Naive thymus-derived CD4-positive, alpha-beta T cell (primary cell): ENCODE data around the gene FRRS1L. TPM values are rescaled to one million over a fixed set of nuclear protein-coding genes. Genes with fewer than 3 reads are reported as not detected.

ENCODE experiments used
- ATAC-seq: fragments of 150-1000 bp; cut with Tn5 transposase; 2 replicates; pipeline ENCODE4 v1.10.0; 2021; ENCODE audit warnings: mild to moderate bottlenecking, moderate library complexity
- CTCF ChIA-PET: fragments of 350-600 bp; sonication (Branson Sonifier 250); formaldehyde crosslinking; loops from one replicate; lab custom pipeline; 2021; ENCODE audit warnings: antibody characterized with exemption; lab: Charles Lee
- POLR2A ChIA-PET: fragments of 350-600 bp; sonication (Branson Sonifier 250); formaldehyde crosslinking; loops from one replicate; lab custom pipeline; 2021; ENCODE audit warnings: antibody characterized with exemption, inconsistent platforms; lab: Charles Lee
- DNase-seq, 9 donors: peaks; one replicate each; pipeline versions ENCODE4 v3.0.0 to v3.0.0-alpha.2; 2020 to 2022; ENCODE audit warnings: mixed read lengths in 1 of 9
- H3K27ac ChIP-seq: one replicate; pipeline ENCODE4 v1.7.0; 2013; ENCODE audit warnings: mild to moderate bottlenecking, low read depth, low read length, moderate library complexity
- H3K27me3 ChIP-seq, 2 donors: one replicate each; pipeline ENCODE4 v1.7.0; 2013; ENCODE audit warnings: low read length in 2 of 2, mild to moderate bottlenecking in 2 of 2, moderate library complexity in 2 of 2; ENCODE audit not compliant: control insufficient read depth in 2 of 2, insufficient read depth in 2 of 2
- H3K36me3 ChIP-seq, 3 experiments: 1 replicate in 2 of 3; 2 replicates in 1 of 3; pipeline ENCODE4 v1.7.0; 2013; ENCODE audit warnings: low read length in 3 of 3, mild to moderate bottlenecking in 3 of 3, moderate library complexity in 1 of 3; ENCODE audit not compliant: insufficient read depth in 3 of 3, control insufficient read depth in 2 of 3
- H3K4me1 ChIP-seq, 2 donors: one replicate each; pipeline ENCODE4 v1.7.0; 2013; ENCODE audit warnings: low read length in 2 of 2, mild to moderate bottlenecking in 2 of 2, moderate library complexity in 1 of 2; ENCODE audit not compliant: control insufficient read depth in 2 of 2, insufficient read depth in 2 of 2
- H3K4me3 ChIP-seq: 2 replicates; pipeline ENCODE4 v1.7.0; 2013; ENCODE audit warnings: mild to moderate bottlenecking, low read length
- H3K9me3 ChIP-seq, 3 experiments: 1 replicate in 2 of 3; 2 replicates in 1 of 3; pipeline ENCODE4 v1.7.0; 2013; ENCODE audit warnings: low read length in 3 of 3; ENCODE audit not compliant: control insufficient read depth in 2 of 3
- H3K27ac Mint-ChIP-seq, 9 donors: one replicate each; pipeline ENCODE4 v1.8.0; 2020 to 2022; ENCODE audit warnings: mixed read lengths in 9 of 9, mild to moderate bottlenecking in 8 of 9, moderate library complexity in 5 of 9, inconsistent platforms in 2 of 9
- H3K27me3 Mint-ChIP-seq, 5 donors: one replicate each; pipeline ENCODE4 v1.8.0; 2021 to 2022; ENCODE audit warnings: mixed read lengths in 5 of 5, mild to moderate bottlenecking in 1 of 5
- H3K36me3 Mint-ChIP-seq, 5 donors: one replicate each; pipeline ENCODE4 v1.8.0; 2020 to 2022; ENCODE audit warnings: mixed read lengths in 5 of 5, mild to moderate bottlenecking in 3 of 5, inconsistent platforms in 1 of 5
- H3K4me1 Mint-ChIP-seq, 7 donors: one replicate each; pipeline ENCODE4 v1.8.0; 2020 to 2022; ENCODE audit warnings: mixed read lengths in 7 of 7, mild to moderate bottlenecking in 3 of 7, inconsistent platforms in 1 of 7
- H3K4me3 Mint-ChIP-seq, 10 donors: one replicate each; pipeline ENCODE4 v1.8.0; 2020 to 2022; ENCODE audit warnings: mild to moderate bottlenecking in 10 of 10, mixed read lengths in 10 of 10, moderate library complexity in 6 of 10, inconsistent platforms in 2 of 10
- H3K9me3 Mint-ChIP-seq, 11 donors: one replicate each; pipeline ENCODE4 v1.8.0; 2020 to 2022; ENCODE audit warnings: mixed read lengths in 11 of 11, mild to moderate bottlenecking in 4 of 11, inconsistent platforms in 1 of 11, moderate library complexity in 1 of 11
- intact Hi-C, 2 donors: fragments of 100-400 bp; cut with micrococcal nuclease; formaldehyde crosslinking; loops; one replicate each; pipeline ENCODE4 v1.15.1; 2023
- polyA plus RNA-seq, 2 donors: library from polyadenylated mRNA; unstranded; fragments of 300-500 nt; fragmentation: Illumina TruSeq; gene quantifications; one replicate each; pipeline ENCODE4 v1.2.3, GENCODE V29; 2021
- total RNA-seq, 6 experiments: library from RNA in 5 of 6; stranded (reverse) in 5 of 6; gene quantifications; 1 replicate in 5 of 6; 2 replicates in 1 of 6; pipeline ENCODE4 v1.2.3 and lab custom pipeline; 2021 to 2026

The FRRS1L gene
- total and polyA plus RNA-seq, 7 experiments from 2014 or later: not detected

GRCh38 chr9:109179801-109180523, 12.9 kb upstream of the FRRS1L start:
- no peaks in the 10 kb centered on the region for H3K9me3 ChIP-seq
- Mint-ChIP-seq H3K36me3 (no peaks in the 10 kb centered on the region), H3K4me1 (peaks cover 0 to 25% (median 20%) of the 10 kb centered on the region in 7 donors), H3K9me3 (peaks cover 0 to 2% (median 0%) of the 10 kb centered on the region in 11 donors), H3K4me3 (no peak overlapping the region), H3K27me3 (peaks cover 0 to 26% (median 0%) of the 10 kb centered on the region in 5 donors), H3K27ac (peak overlapping the region in 5 of 9 donors; percentile 7 to 76 (median 59))
- H3K4me3 ChIP-seq: no peak overlapping the region
- intact Hi-C loops: loop anchor here (2.0 to 5.0 kb wide), 5 partner anchors 63 to 168 kb away; partner anchors contain the start of genes CTNNAL1 (in 2 of the 2), EPB41L4B (in 1 of the 2) and TMEM245 (in 1 of the 2)
- ChIA-PET POLR2A (interaction anchor here (0.7 kb wide), 1 partner anchor 8 kb away, joined by 3 read pairs; no protein-coding TSS in a partner anchor), CTCF (no interaction called here)
- H3K27me3 ChIP-seq: no peaks in the 10 kb centered on the region
- H3K4me1 ChIP-seq: no peaks in the 10 kb centered on the region
- no peaks in the 10 kb centered on the region for H3K36me3 ChIP-seq
- H3K27ac ChIP-seq: no peak overlapping the region
- no peak for DNase-seq
- no peak for ATAC-seq

GRCh38 chr9:109176963-109177362, 9.9 kb upstream of the FRRS1L start:
- no peaks in the 10 kb centered on the region for H3K36me3 ChIP-seq
- H3K36me3 Mint-ChIP-seq: no peaks in the 10 kb centered on the region
- POLR2A ChIA-PET: no interaction called here
- H3K4me1 ChIP-seq: no peaks in the 10 kb centered on the region
- H3K27me3 ChIP-seq: no peaks in the 10 kb centered on the region
- DNase-seq (no peak), ATAC-seq (no peak)
- intact Hi-C loops: no loop called here
- CTCF ChIA-PET: no interaction called here
- H3K4me3 ChIP-seq: no peak overlapping the region
- no peak overlapping the region for H3K4me3 Mint-ChIP-seq
- H3K9me3 ChIP-seq: no peaks in the 10 kb centered on the region
- H3K27ac Mint-ChIP-seq: no peak overlapping the region
- H3K27ac ChIP-seq: no peak overlapping the region
- peaks cover 0 to 24% (median 16%) of the 10 kb centered on the region in 7 donors for H3K4me1 Mint-ChIP-seq
- peaks cover 0 to 29% (median 2%) of the 10 kb centered on the region in 5 donors for H3K27me3 Mint-ChIP-seq
- no peaks in the 10 kb centered on the region for H3K9me3 Mint-ChIP-seq

- Mint-ChIP-seq H3K36me3 (no peaks in the 10 kb centered on the region), H3K4me1 (peaks cover 0 to 20% (median 11%) of the 10 kb centered on the region in 7 donors), H3K9me3 (no peaks in the 10 kb centered on the region), H3K27ac (no peak overlapping the region), H3K4me3 (no peak overlapping the region), H3K27me3 (peaks cover 0 to 29% (median 5%) of the 10 kb centered on the region in 5 donors)
- H3K4me3 ChIP-seq: no peak overlapping the region
- intact Hi-C loops: no loop called here
- H3K27ac ChIP-seq: no peak overlapping the region
- no peaks in the 10 kb centered on the region for H3K4me1 ChIP-seq
- H3K9me3 ChIP-seq: no peaks in the 10 kb centered on the region
- no peaks in the 10 kb centered on the region for H3K27me3 ChIP-seq
- ChIA-PET POLR2A (no interaction called here), CTCF (no interaction called here)
- ATAC-seq (no peak), DNase-seq (no peak)
- no peaks in the 10 kb centered on the region for H3K36me3 ChIP-seq
These were observed 9.3 kb upstream of the FRRS1L start for GRCh38 chr9:109176386-109176785.

- H3K27ac ChIP-seq: no peak overlapping the region
- no peaks in the 10 kb centered on the region for H3K4me1 ChIP-seq
- ATAC-seq (no peak), DNase-seq (no peak)
- no peaks in the 10 kb centered on the region for H3K9me3 ChIP-seq
- Mint-ChIP-seq H3K27me3 (peaks cover 13 to 36% (median 29%) of the 10 kb centered on the region in 5 donors), H3K9me3 (no peaks in the 10 kb centered on the region), H3K4me1 (peaks cover 0 to 5% (median 0%) of the 10 kb centered on the region in 7 donors), H3K27ac (no peak overlapping the region), H3K4me3 (no peak overlapping the region), H3K36me3 (peaks cover 0 to 6% (median 0%) of the 10 kb centered on the region in 5 donors)
- intact Hi-C loops: no loop called here
- H3K36me3 ChIP-seq: no peaks in the 10 kb centered on the region
- ChIA-PET POLR2A (no interaction called here), CTCF (interaction anchor here (0.6 kb wide), 1 partner anchor 145 kb away, joined by 3 read pairs; no protein-coding TSS in a partner anchor)
- H3K27me3 ChIP-seq: peaks cover 0 to 4% of the 10 kb centered on the region in 2 donors
- H3K4me3 ChIP-seq: no peak overlapping the region
These were observed 5.9 kb upstream of the FRRS1L start for GRCh38 chr9:109172935-109173334.

GRCh38 chr9:109171926-109172325, 4.9 kb upstream of the FRRS1L start:
- Mint-ChIP-seq H3K27me3 (peaks cover 22 to 44% (median 37%) of the 10 kb centered on the region in 5 donors), H3K36me3 (peaks cover 0 to 6% (median 0%) of the 10 kb centered on the region in 5 donors), H3K4me3 (no peak overlapping the region), H3K4me1 (peaks cover 0 to 9% (median 6%) of the 10 kb centered on the region in 7 donors), H3K27ac (no peak overlapping the region), H3K9me3 (peaks cover 0 to 3% (median 0%) of the 10 kb centered on the region in 11 donors)
- Histone ChIP-seq H3K27ac (no peak overlapping the region), H3K36me3 (no peaks in the 10 kb centered on the region), H3K27me3 (peaks cover 0 to 4% of the 10 kb centered on the region in 2 donors), H3K9me3 (no peaks in the 10 kb centered on the region), H3K4me1 (no peaks in the 10 kb centered on the region), H3K4me3 (no peak overlapping the region)
- intact Hi-C loops: no loop called here
- DNase-seq (no peak), ATAC-seq (no peak)
- ChIA-PET POLR2A (interaction anchor here (0.7 kb wide), 1 partner anchor 8 kb away, joined by 3 read pairs; no protein-coding TSS in a partner anchor), CTCF (no interaction called here)

- CTCF ChIA-PET: no interaction called here
These were observed 1.1 kb upstream of the FRRS1L start for GRCh38 chr9:109168170-109168569.

More at GRCh38 chr9:109168170-109168569, 1.1 kb upstream of the FRRS1L start:
- peaks cover 0 to 4% of the 10 kb centered on the region in 2 donors for H3K27me3 ChIP-seq
- no peaks in the 10 kb centered on the region for H3K9me3 ChIP-seq
- no peaks in the 10 kb centered on the region for H3K36me3 ChIP-seq
- Mint-ChIP-seq H3K27me3 (peaks cover 48 to 66% (median 64%) of the 10 kb centered on the region in 5 donors), H3K4me3 (peak overlapping the region in 2 of 10 donors; percentile 61 to 84), H3K9me3 (peaks cover 0 to 17% (median 10%) of the 10 kb centered on the region in 11 donors), H3K4me1 (peaks cover 0 to 9% (median 6%) of the 10 kb centered on the region in 7 donors), H3K27ac (no peak overlapping the region), H3K36me3 (peaks cover 0 to 16% (median 4%) of the 10 kb centered on the region in 5 donors)
- no peak overlapping the region for H3K4me3 ChIP-seq
- H3K27ac ChIP-seq: no peak overlapping the region
- POLR2A ChIA-PET: no interaction called here
- intact Hi-C loops: no loop called here
- ATAC-seq: no peak
- DNase-seq: no peak
- no peaks in the 10 kb centered on the region for H3K4me1 ChIP-seq
